Measurements from ENCODE around the gene MAP4K2. TPM values are rescaled to one million over a fixed set of nuclear protein-coding genes. Genes with fewer than 3 reads are reported as not detected.
A peak's percentile ranks its signal among the peaks of the same experiment; 100 is the strongest.

The MAP4K2 gene
- total and polyA plus RNA-seq, 2 of the 13 experiments (the other 11 are each of a cell fraction or from before 2014, with no cell fraction given) = 8.3 to 17.6 TPM

DNA sequence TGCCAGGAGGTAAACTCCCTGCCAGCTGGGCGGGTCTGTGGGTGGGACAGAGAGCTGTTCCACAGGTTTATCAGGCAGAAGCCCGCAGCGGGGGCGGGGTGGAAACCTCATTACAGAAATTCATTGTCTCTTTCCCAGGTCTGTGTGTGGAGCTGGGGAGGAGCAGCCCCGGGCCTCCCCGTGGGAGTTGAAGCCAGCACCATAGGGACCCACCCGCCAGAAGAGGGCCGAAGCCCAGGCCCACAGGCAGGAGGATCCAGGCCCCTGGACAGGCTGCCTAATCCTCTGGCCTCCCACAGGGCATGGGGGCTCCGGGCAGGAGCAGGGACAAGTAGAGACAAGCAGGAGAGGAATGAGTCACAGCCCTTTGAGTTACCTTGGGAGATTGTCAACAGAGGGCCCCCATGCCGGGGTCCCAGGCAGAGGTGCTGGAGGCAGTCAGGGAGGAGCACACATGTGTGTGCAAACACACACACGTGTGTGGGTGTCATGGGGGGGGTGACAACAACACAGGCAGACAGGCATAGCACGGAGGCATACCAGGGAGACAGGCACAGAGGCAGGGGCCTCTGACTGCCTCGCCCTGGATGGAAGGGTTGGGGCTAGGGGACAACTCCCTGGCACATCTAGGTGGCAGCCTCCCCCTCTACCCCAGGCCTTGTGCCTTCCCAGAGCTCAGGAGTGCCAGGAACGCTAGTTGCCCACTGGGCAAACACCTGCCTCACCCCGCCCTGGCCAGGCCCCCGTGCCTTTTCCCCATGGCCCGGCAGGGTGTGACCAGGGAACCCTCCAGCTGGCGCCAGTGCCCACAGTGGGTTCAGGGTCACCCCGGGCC, 40.1 kb upstream of the MAP4K2 start (continued):
- TF ChIP-seq ARNTL (CRISPR knock-in tag; IDR thresholded peaks at IDR 0.05) = peak; percentile 90
- TF ChIP-seq, protein P1, sequence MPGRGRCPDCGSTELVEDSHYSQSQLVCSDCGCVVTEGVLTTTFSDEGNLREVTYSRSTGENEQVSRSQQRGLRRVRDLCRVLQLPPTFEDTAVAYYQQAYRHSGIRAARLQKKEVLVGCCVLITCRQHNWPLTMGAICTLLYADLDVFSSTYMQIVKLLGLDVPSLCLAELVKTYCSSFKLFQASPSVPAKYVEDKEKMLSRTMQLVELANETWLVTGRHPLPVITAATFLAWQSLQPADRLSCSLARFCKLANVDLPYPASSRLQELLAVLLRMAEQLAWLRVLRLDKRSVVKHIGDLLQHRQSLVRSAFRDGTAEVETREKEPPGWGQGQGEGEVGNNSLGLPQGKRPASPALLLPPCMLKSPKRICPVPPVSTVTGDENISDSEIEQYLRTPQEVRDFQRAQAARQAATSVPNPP (CRISPR knock-in tag; IDR thresholded peaks at IDR 0.05) = no peak
- peak; percentile 46; the same call in 1 of the 2 replicates for TF ChIP-seq ATF3 (CRISPR knock-in tag; IDR thresholded peaks at IDR 0.05)
- no peak for TF ChIP-seq MIER3 (CRISPR knock-in tag; IDR thresholded peaks at IDR 0.05; ENCODE audit: borderline replicate concordance)
- TF ChIP-seq NKX3-1 (CRISPR knock-in tag; IDR thresholded peaks at IDR 0.05) = no peak
- TF ChIP-seq ZNF737 (CRISPR knock-in tag; IDR thresholded peaks at IDR 0.05; ENCODE audit: borderline replicate concordance) = no peak
- TF ChIP-seq FOXK1 (CRISPR knock-in tag; IDR thresholded peaks at IDR 0.05; ENCODE audit: borderline replicate concordance, low read depth) = peak; percentile 69; the same call in 1 of the 2 replicates
- TF ChIP-seq AKNA (CRISPR knock-in tag; IDR thresholded peaks at IDR 0.05; ENCODE audit: borderline replicate concordance) = no peak
- TF ChIP-seq ZNF441 (CRISPR knock-in tag; IDR thresholded peaks at IDR 0.05; ENCODE audit: borderline replicate concordance) = peak; percentile 55; the same call in 1 of the 2 replicates
- 0 out of 2 replicates have a peak, but pooled peaks have one; percentile 21 for TF ChIP-seq RXRB (CRISPR knock-in tag; IDR thresholded peaks at IDR 0.05; ENCODE audit: borderline replicate concordance)
- peak; percentile 31; the same call in 1 of the 2 replicates for TF ChIP-seq MXD1 (CRISPR knock-in tag; IDR thresholded peaks at IDR 0.05)
- 0 out of 2 replicates have a peak, but pooled peaks have one; percentile 39 for TF ChIP-seq ZNF230 (CRISPR knock-in tag; IDR thresholded peaks at IDR 0.05)
- TF ChIP-seq ZNF263 (CRISPR knock-in tag; IDR thresholded peaks at IDR 0.05) = peak; percentile 63
